SU-DHL-6 (cell line): ENCODE measurements around the gene GPR78.

Source experiments
- H2AFZ ChIP-seq: fragments of 200-600 bp; sonication (generic); 2 replicates; pipeline ENCODE4 v1.6.1; 2014; ENCODE audit warnings: low read depth, mild to moderate bottlenecking, moderate library complexity, mixed read lengths, antibody characterized with exemption, low read length; ENCODE audit not compliant: severe bottlenecking
- H3F3A ChIP-seq: fragments of 200-600 bp; shearing (Covaris generic); 2 replicates; pipeline ENCODE4 v1.6.0; 2016; ENCODE audit warnings: antibody characterized with exemption, mild to moderate bottlenecking; ENCODE audit not compliant: insufficient read depth
- H3K27ac ChIP-seq: fragments of 200-600 bp; sonication (generic); 2 replicates; pipeline ENCODE4 v1.5.1; 2016; ENCODE audit warnings: low read depth, mild to moderate bottlenecking, low read length, moderate library complexity, mixed read lengths
- H3K27me3 ChIP-seq: fragments of 200-600 bp; sonication (generic), shearing (Covaris generic); 2 replicates; pipeline ENCODE4 v1.6.0; 2014; ENCODE audit warnings: mild to moderate bottlenecking, low read length
- H3K36me3 ChIP-seq: fragments of 200-600 bp; sonication (generic); 2 replicates; pipeline ENCODE4 v1.6.1; 2014; ENCODE audit warnings: mild to moderate bottlenecking, low read length, mixed read lengths
- H3K4me2 ChIP-seq: fragments of 300-600, 200-600 bp; shearing (Covaris generic), sonication (generic); 2 replicates; pipeline ENCODE4 v1.6.0; 2014; ENCODE audit warnings: low read length, low read depth, mild to moderate bottlenecking; ENCODE audit not compliant: poor library complexity, severe bottlenecking
- H3K4me3 ChIP-seq: fragments of 200-600 bp; sonication (generic); 2 replicates; pipeline ENCODE4 v1.5.1; 2014; ENCODE audit warnings: antibody characterized with exemption, low read length, mild to moderate bottlenecking, mixed read lengths; ENCODE audit not compliant: insufficient read depth, poor library complexity, severe bottlenecking
- H3K79me2 ChIP-seq: fragments of 200-600 bp; sonication (generic); 2 replicates; pipeline ENCODE4 v1.6.1; 2014; ENCODE audit warnings: mild to moderate bottlenecking, low read length, moderate library complexity; ENCODE audit not compliant: insufficient read depth
- H3K9ac ChIP-seq: fragments of 200-600 bp; sonication (generic); 2 replicates; pipeline ENCODE4 v1.7.0; 2014; ENCODE audit warnings: mild to moderate bottlenecking, low read length
- H3K9me2 ChIP-seq: fragments of 200-600 bp; sonication (generic); replicated peaks from 2 replicates; pipeline ENCODE4 v1.6.1; 2014; ENCODE audit warnings: low read length; ENCODE audit not compliant: insufficient read depth
- H3K9me3 ChIP-seq: fragments of 200-600 bp; sonication (generic); 2 replicates; pipeline ENCODE4 v1.6.1; 2014; ENCODE audit warnings: low read length, mixed read lengths; ENCODE audit not compliant: insufficient read depth
- H4K20me1 ChIP-seq: fragments of 200-600 bp; sonication (generic); 2 replicates; pipeline ENCODE4 v1.6.1; 2014; ENCODE audit warnings: low read depth, mild to moderate bottlenecking, antibody characterized with exemption, low read length, moderate library complexity, mixed read lengths
- EZH2phosphoT487 ChIP-seq: fragments of 200-600 bp; sonication (generic), shearing (Covaris generic); conservative IDR thresholded peaks from 2 replicates; pipeline ENCODE4 v1.6.1; 2018; ENCODE audit warnings: mild to moderate bottlenecking, antibody characterized with exemption, low read length, moderate library complexity, mixed read lengths
- TF ChIP-seq, protein P1 (sequence below): fragments of 200-600 bp; sonication (generic); IDR thresholded peaks from one replicate; pipeline ENCODE4 v1.5.1; 2017; ENCODE audit warnings: antibody characterized with exemption, mild to moderate bottlenecking, low read length, moderate library complexity; ENCODE audit not compliant: insufficient read depth, poor library complexity, severe bottlenecking

GPR78 gene

DNA sequence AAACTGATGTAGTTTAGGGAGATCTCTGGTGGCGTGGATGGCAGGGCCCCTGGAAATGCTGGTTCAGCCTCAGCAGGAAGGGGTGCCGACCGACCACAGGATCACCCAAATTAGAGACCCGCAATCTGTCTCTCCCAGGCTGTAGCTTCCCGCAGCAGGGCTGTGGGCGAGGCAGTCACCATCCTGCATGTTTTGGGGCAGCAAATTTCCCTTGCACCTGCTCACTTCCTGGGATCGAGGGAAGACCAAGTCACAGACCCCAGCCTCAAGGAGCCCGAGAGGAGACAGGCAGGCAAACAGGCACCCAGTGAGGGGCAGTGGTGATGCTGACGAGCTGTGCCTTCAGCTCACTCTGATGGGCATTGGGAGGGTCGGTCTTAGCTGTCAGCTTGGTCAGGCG lies 21.2 kb upstream of the GPR78 start:
- Histone ChIP-seq H3K36me3 (no peaks in the 10 kb centered on the region), H3F3A (no peaks in the 10 kb centered on the region), H3K9ac (no peak overlapping the region)

DNA sequence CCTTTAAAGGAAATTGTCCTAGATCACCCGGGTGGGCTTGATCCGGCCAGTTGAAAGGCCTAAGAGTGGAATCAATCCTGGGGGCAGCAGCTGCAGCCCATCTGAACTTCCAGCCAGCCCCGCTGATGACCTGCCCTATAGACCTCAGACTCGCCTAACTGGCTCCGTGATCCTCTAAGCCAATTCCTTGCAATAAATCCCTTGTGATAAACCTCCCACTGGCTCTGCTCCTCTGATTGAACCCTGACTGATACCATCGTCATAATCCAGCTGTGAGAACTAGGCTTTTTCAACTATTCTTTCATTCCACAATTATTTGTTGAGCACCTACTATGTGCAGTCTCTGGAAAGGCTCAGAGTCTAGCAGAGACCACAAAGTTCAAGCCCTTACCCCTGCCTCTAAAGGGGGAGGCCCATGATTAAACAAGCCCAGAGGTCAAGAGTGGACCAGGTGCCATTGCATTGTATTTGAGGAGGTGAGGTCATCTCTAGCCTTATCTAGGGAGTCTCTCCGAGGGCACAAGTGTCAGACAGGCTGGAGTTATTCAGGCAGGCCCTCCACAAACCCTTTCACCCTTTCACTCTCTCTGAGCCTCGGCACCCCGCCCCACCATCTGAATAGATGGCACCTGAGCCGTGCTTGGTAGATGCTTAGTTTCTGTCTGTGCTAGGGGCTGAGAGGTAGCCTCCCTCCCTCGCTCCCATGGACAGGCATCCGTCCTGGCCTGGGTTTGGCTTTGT lies 20.5 kb upstream of the GPR78 start:
- Histone ChIP-seq H3K9ac (no peak overlapping the region), H3K4me2 (no peak overlapping the region), H3K9me3 (no peaks in the 10 kb centered on the region), H3F3A (no peaks in the 10 kb centered on the region), H3K27ac (no peak overlapping the region), H3K27me3 (no peaks in the 10 kb centered on the region), H3K9me2 (no peaks in the 10 kb centered on the region), H3K79me2 (no peaks in the 10 kb centered on the region), H4K20me1 (no peaks in the 10 kb centered on the region), H3K4me3 (no peak overlapping the region), H3K36me3 (no peaks in the 10 kb centered on the region), H2AFZ (no peak overlapping the region)
- TF ChIP-seq EZH2phosphoT487: no peak
- TF ChIP-seq, protein P1, sequence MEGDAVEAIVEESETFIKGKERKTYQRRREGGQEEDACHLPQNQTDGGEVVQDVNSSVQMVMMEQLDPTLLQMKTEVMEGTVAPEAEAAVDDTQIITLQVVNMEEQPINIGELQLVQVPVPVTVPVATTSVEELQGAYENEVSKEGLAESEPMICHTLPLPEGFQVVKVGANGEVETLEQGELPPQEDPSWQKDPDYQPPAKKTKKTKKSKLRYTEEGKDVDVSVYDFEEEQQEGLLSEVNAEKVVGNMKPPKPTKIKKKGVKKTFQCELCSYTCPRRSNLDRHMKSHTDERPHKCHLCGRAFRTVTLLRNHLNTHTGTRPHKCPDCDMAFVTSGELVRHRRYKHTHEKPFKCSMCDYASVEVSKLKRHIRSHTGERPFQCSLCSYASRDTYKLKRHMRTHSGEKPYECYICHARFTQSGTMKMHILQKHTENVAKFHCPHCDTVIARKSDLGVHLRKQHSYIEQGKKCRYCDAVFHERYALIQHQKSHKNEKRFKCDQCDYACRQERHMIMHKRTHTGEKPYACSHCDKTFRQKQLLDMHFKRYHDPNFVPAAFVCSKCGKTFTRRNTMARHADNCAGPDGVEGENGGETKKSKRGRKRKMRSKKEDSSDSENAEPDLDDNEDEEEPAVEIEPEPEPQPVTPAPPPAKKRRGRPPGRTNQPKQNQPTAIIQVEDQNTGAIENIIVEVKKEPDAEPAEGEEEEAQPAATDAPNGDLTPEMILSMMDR: no peak

More for the DNA sequence above, 21.2 kb upstream of the GPR78 start:
- TF ChIP-seq, protein P1: no peak
- no peak for TF ChIP-seq EZH2phosphoT487
- no peaks in the 10 kb centered on the region for H4K20me1 ChIP-seq
- H3K9me2 ChIP-seq: no peaks in the 10 kb centered on the region
- H3K27ac ChIP-seq: no peak overlapping the region
- no peak overlapping the region for H3K4me2 ChIP-seq
- no peak overlapping the region for H2AFZ ChIP-seq
- no peaks in the 10 kb centered on the region for H3K27me3 ChIP-seq
- H3K79me2 ChIP-seq: no peaks in the 10 kb centered on the region
- no peak overlapping the region for H3K4me3 ChIP-seq
- H3K9me3 ChIP-seq: no peaks in the 10 kb centered on the region

DNA sequence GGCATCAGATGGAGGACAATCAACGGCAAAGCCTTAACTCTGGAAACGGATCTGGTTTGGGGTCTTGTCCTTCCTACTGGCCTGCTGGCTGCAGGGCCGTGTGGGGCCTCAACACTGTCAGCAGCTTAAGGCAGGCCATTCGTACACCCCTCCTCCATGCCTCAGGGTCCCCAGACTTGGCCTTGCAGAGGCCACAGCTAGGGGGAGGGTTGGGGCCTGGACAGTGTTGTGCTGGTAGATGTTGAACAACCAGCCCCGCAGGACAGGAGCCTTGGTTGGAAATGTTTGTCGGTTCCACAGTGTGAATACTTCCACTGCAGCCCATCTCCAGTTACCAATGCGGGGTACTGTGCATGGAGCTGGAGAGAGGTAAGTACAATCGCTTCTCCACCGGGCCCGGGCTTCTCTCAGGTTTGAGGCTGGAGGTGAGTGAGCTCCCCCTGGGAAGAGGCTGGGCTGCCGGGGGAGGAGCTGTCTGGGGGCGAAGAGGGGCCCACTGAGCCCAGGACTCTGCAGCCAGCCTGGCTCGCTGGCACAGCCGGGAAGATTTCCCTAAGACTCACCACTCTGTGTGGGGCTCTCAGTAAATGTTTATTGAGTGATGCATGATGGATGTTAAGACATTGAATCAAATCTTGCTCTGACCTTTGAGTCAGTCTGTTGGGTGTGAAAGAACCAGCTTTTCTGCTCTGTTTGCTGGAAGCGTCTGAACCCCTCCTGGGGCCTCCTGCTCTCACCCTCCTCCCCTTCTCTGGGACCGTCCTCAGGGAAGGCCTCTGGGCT lies 19.7 kb upstream of the GPR78 start:
- H2AFZ ChIP-seq: no peak overlapping the region
- H3K4me3 ChIP-seq: no peak overlapping the region
- no peak overlapping the region for H3K9ac ChIP-seq

More for the DNA sequence above, 19.7 kb upstream of the GPR78 start:
- Histone ChIP-seq H3K79me2 (no peaks in the 10 kb centered on the region), H3F3A (no peaks in the 10 kb centered on the region), H3K27me3 (no peaks in the 10 kb centered on the region), H4K20me1 (no peaks in the 10 kb centered on the region), H3K9me2 (no peaks in the 10 kb centered on the region), H3K36me3 (no peaks in the 10 kb centered on the region), H3K27ac (no peak overlapping the region), H3K9me3 (no peaks in the 10 kb centered on the region), H3K4me2 (no peak overlapping the region)
- TF ChIP-seq, protein P1: no peak
- TF ChIP-seq EZH2phosphoT487: no peak
